NCI-H2196 treated with DMSO at 0.1 percent for 48 hours (cell line): ENCODE measurements around the gene ATF6B.
A peak's percentile ranks its signal among the peaks of the same experiment; 100 is the strongest.
"Not testable (repeated sequence)": the region's sequence is repeated elsewhere in the genome, so short reads cannot be mapped to it uniquely, and the experiment has no call there.

ENCODE experiments used
- DNase-seq: peaks from one replicate; lab custom pipeline; 2025; ENCODE audit not compliant: unreplicated experiment; lab: John Stamatoyannopoulos, UW

The ATF6B gene

DNA sequence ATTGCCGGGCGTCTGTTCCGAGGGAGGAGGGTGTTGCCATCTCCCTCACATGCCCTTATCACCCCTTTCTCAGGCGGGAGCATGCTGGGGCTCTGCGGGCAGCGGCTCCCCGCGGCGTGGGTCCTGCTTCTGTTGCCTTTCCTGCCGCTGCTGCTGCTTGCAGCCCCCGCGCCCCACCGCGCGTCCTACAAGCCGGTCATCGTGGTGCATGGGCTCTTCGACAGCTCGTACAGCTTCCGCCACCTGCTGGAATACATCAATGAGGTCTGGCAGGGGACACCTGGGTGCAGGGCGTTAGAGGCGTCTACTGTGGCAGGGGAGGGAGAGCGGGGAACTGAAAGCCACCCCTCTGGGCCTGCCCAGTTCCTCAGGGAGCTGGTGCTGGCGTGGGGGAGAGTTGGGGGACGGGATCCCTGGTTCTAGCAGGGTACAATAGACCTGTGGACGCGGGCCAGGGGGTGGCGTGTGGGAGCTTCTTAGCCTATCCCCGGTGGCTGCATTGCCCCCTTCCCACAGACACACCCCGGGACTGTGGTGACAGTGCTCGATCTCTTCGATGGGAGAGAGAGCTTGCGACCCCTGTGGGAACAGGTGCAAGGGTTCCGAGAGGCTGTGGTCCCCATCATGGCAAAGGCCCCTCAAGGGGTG lies 26.6 kb upstream of the ATF6B start:
- DNase-seq = peak; percentile 64

DNA sequence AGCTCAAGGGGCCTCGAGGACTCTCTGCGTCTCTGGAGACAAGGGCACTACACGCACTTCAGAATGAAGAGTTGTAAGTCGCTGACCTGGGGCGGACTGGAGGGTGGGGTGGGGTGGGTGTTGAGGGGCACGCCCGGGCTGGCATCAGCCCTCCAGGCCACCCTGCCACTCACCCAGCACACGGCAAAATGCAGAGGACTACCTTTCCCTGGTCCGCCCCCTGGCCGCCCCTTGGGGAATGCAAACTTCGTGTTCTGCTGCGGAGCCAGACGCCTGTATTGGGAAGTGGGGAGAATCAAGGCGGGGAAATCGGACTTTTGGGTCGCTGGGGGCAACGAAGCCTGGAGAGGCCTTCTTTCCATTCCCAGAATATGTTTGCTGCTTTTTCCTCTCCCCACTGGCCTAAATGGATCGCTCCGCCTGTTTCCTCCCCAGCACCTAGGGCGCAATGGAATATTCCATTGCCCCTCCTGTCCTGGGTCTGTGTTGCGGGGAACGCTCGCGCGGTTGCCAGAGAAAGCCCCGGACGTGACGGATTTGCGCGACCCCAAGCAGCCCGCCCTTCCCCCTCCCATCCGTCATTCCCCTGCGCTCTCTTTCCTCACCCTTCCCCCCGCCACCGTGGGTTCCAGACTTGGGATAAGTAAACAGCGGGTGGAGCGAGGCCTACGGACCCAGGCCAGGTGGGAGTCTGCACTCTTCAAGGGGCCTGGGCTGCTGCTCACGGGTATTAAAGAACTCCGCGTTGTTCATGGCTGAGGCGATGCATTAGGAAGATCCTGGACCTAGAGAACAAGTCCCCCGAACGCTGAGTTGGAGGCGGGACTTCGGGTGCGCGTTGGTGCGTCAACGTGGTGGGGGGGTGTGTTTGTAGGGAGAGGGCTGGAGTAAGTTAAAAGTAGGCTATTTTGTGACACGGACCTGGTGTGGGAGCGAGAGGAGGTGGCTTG lies 25.8 kb upstream of the ATF6B start, which contains the start of gene PPT2:
PPT2 (plus strand) TSS at position 578 of the 950 bp plus-strand sequence. CDS start 454 bp downstream, outside the sequence.
- DNase-seq = peak; percentile 77

DNA sequence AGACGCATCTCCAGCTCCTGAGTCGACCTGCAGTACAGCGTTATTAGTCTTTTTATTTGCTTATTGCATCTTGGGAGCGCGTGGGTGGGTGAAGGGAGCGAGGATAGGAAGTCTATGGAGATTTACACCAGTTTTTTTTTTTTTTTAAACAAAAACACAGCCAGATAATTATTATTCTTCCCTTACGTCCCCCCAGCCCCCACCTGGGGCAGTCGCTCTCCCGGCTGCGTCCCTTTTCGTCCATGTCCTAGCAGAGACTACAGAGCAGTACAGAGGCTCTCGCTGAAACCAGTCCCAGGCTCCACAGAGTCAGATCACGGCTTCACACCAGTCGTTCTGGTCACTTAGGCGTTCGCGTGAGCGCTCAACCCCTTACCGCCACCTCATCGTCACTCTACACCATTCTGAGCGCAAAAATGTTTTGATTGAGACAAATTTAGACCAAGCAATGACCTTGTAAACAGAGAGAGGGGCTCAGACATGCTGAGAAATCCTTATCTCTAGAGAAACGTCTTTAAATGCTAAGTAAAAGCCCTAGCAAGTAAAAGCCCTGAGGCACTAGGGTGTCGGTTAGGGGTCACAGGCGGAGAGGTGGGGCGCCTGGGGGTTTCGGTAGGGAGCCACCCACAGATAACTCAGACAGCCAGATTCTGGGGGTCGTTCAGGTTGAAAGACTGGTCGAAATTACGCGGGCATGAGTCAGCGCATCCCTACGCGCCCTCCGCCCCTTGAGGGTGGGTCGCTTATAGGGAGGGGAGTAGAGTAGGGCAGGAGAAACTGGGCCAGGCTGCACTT lies 24.9 kb upstream of the ATF6B start:
- DNase-seq = no peak

DNA sequence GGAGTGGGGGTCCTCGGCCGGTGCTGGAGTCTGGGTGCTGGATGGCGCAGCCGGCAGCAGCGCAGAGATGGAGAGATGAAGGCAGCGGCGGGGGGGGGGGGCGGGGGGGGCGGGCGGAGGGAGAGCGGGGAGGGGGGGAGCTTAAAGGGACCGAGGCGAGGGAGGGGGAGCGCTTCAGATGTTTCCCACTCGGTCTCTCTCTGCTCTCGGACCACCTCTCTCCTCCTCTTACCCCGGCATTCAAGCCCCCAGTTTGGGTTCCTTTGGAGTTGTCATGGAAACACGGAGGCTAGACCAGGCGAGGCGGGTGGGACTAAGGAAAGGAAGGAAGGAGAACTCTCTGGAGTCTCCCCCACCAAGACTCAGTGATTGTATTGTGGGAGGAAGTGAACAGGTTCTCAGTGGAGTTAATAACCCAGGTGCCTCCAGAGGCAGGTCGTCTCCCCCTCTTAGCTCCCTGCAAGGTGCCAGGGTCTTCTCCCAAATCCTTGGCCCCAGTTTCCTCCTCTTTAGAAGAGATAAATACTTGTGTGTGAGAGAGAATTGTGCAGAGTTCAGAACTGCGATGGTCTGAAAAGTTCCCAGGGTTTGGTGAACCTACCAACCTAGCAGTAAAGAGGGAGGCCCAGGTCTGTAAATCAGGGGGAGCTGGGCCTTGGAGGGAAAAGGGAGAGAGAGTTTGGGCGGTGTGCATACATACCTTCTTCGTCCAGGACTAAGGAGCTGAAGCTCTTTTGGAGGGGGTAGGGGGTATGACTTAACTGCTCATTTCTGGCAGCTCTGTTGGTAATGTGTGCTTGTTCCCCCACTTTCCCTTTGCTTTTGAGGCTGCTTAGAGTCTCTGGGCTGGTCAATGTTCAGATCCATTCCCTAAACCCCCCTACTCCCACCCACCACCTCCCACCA lies 24.1 kb upstream of the ATF6B start, which contains the start of gene PRRT1:
PRRT1 (minus strand) TSS at position 77 of the 906 bp plus-strand sequence. CDS start 112 bp downstream, outside the sequence.
- DNase-seq = no peak

DNA sequence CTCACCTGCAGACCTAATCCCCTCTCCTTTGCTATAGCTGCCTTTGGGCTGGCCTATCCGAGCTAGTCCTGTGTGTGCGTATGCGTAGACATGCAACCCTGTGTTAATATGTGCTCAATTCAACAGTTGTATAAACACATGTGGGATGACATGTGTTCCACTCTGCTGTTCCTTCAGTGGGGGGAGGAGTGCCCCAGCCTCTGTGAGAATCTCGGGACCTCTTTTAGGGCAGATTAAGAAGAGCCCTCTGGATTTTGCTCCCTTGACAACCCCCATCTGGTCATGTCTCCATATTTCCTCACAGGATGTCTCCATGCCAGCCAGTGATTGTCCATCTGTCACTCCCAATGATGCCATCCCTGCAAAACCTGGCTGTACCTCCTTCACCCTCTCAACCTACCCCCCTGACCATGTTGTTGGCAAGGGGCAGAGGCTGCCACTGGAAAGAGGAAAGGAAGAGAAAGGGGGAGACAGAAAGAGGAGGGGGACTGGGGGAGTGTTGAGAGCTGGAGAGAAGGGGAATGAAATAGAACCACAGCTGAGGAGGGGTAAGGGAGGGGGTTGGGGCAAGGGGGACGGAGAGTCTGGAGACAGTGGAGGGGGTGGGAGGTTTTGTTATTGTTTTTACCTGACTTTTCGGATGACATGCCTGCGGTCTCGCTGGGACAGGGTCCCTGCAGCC lies 23.3 kb upstream of the ATF6B start:
- no peak for DNase-seq

DNA sequence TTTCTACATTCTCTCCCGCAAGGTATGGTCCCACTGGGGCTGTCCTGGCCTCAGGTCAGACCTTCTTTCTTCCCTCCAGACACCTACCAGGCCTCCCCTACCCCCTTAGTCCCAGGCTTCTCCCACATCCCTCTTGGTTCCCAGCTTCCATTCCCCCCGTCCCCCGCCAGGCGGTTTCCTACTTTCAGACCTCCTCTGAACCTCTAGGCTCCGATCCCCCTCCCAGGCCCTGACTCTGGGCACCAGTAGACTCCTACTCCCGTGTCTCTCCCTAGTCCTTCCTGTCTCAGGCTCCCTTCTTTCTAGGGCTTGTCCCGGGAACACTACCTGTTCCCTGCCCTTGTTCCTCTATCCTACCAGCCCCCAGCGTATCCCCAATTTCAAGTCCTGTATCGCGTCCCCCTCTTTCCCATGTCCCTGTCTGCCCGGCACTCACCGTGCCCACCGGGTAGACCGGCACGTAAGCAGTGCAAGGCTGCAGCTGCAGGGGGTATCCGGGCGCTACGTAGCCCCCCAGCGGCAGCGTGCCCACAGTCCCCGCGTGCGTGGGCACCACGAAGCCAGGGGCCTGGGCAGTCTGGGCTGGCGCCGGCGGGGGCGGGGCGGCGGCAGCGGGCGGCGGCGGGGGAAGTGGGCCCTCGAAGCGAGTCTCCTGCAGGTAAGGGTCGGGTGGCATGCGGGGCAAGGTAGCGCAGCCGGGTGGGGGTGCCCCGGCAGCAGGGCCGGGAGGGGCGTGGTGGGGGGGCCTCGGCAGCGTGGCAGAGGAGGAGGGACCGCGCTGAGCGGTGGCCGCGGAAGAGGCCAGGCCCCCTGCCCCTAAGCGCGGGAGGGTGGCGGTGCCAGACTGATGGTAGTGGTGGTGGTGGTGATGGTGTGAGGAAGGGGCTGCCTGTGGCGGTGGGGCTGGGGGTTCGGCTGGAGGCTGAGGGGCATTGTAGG lies 22.2 kb upstream of the ATF6B start:
- no peak for DNase-seq

DNA sequence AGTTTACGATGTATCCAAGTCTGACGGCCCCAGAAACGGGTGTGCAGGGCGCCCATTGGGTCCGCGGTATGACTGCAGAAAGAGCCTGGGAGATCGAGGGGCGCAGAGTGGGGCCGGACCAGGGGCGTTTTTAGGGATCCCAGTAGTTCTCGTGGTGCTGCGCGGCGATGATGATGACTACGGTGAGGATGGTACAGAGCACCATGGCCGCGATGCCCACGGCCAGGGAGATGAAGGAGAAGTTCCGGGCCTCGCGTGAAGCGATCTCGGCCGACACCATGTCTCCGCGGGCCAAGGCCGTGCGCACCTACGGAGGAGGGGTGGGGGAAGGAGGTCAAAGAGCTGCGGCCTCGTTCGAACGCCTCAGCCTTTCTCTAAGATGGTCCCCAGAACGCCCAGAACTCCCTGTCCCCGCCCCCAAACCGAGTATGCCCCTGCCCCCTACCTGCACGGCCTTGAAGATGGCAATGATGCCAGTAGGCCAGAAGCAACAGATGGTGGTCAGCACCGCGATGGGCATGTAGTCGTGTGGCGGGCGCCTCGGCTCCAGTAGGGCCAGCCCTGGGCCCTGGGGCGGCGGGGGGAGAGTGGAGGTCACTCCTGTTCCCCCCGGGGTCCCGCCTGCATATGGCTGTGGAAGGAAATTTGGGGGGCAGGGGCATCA lies 21.2 kb upstream of the ATF6B start:
- no peak for DNase-seq

DNA sequence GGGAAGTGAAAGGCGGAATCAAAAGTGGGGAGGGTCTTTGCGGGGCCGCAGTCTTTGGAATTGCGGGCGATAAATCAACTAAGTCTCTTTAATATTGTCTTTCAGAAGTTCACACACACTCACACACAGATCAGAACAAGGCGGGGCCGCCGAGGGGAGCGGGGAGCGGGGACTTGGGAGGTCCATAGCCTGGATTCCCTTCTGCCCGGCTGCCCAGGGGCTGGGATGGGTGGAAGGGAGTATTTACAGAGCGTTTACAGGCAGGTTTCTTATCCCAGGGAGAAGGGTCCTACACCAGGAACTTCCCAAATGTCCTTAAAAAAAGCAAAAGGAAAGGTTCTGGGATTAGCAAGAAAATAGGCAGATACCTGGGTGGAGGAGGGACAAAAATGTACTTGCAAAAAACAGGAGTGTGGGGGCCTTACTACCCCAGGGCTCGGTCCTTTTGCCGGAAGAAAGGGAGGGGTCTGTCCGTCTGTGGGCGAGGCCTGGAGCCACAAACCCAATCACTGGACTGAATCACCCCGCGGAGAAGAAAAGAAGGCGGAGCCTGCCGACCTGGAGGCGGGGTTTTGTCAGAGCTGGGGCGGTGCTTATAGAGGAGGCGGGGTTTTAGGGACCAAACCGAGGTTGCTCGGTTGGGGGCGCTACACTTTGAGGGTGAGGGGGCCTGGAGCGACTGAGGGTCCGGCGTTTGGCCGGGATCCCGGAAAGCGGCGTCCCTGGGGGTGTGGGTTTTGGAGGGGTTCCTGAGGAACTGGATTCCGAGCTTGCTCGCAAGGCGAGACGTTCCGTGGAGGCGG lies 20.4 kb upstream of the ATF6B start:
- no peak for DNase-seq

DNA sequence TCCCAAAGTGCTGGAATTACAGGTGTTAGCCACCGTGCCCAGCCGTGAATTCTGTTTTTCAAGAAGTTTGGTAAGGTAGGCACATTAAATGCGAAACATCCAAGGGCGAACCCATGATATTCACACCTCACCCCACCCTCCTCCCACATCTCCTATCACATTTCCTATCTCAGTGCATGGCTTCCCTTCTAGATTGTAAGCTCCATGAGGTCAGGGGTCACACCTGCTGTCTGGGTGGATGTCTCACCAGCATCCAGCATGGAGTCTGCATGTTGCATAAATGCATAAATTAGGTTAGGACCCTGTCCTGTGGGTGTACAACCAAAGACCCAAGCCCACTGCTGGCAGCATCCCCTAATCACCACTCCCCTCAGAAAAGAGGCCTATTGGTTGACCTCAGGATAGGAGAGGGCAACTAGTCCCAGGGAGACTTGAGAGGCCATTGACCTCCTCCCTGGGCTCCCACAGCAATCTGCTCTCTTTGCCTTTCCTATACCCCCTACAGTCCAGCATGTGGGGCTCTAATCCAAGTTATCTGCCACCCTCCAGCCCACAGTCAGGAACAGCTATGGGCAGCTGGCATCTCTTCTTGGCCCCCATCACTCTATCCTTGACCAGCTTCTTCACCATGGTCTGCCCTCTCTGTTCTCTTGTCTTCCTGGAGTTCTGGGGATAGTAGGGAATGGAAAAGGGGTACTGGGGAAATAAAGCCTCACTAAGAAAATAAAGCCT lies 19.5 kb upstream of the ATF6B start:
- DNase-seq = no peak

DNA sequence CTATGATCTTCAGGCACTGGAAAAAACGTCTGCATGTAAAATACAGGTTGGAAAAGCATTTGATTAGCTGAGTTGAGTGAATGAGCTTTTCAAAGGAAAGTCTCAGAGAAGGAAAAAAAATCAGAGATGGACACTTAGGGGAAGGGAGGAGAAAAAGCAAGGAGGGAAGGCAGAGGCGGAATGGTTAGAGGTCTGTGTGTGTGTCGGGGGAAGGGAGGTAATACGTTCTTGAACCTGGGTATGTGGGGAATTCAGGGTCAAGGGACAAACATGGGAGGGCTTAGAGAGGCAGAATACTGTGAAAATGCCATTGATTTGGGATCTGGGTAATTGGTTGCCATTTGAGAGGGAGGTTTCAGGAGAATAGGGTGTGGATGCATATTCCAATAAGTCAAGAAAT lies 18.6 kb upstream of the ATF6B start:
- no peak for DNase-seq

DNA sequence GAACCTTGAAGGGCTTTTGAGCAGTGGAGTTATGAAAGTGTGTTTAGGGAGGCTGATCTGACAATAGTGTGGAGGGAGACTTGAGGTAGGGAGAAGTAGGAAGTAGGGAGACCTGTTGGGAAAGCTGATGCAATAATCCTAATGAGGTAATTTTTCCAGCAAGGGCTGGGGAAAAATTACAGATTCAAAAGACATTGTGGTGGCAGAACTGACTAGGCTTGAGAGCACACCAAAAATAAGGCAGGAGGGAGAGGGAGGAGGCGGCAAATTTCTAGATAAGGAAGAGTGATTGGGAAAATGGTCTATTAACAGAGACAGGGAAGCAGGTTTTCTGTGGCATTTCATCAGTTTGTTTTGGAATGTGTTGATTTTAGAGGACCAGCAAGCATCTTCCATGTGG lies 18.2 kb upstream of the ATF6B start:
- DNase-seq = no peak

DNA sequence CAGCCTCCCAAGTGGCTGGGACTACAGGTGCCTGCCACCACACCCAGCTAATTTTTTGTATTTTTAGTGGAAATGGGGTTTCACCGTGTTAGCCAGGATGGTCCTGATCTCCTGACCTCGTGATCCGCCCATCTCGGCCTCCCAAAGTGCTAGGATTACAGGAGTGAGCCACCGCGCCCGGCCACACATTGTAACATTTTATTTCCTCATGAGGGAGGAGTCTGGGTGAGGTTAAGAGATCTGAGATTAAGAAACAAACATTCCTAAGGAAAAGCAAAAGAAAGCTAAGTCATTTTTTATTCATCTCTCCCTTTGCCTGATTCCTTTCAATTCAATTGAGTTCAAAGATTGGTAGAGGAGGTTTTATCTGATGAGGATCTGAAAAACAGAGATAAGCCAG lies 16.2 kb upstream of the ATF6B start:
- not testable (repeated sequence) for DNase-seq

DNA sequence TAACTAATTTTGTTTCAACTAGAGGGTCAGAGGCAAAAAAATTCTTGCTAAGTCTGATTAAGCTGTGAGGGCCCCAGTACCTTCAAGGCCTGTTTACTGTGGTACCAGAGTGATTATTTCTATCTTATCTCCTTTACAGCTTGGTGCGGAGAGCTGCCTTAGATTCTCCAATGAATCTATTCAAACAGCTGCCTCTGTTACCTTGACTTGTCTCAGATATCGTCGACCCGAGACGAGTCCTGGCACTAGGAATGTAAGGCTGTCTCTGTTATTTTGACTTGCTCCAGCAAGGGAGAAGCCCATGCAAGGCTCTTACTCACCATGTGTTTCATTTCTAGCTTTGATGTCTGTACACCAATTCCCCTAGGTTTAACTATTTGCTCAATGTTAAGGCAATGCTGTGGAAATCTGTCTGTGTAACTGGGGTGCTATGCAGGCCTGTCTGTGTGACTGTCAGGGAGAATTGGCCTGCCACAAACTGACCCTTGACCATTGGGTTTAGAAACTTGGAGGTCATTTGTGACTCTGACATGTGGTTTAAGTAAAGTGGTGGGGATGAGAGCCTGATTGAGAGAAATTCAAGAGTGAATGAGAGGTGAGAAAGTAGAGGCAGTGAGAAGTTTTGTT lies 12.5 kb upstream of the ATF6B start:
- no peak for DNase-seq

DNA sequence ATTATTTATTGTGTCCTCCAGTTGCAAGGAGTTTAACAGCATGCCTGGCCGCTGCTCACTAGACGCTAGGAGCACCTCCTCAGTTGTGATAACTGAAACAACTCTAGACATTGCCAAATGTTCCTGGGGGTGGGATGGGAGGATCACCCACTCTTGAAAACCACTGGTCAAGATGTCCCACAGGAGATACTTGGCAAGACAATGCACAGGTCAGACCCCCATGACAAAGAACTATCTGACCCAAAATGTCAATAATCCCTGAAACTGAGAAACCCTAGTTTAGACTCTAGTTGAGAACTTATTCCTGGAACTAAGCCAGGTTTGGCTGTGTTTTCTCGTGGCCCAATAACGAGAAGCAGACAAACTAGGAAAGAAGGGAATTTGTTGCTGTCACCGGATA lies 11.5 kb upstream of the ATF6B start:
- DNase-seq = no peak

DNA sequence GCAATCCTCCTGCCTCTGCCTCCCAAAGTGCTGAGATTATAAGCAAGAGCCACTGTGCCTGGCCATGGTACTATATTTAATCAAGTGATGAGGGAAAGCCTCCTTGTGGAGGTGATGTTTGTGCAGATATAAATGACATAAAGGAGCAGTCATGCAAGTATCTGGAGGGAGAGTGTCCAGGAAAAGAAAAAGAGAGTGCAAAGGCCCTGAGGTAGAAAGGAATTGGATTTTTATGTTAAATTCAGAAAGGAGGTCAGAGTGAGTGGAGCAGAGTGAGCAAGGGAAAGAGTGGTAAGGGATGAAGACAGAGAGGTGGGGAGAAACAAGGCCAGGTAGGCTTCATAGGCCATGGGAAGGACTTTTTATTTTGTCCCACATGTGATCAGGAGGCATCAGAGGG lies 9.4 kb upstream of the ATF6B start:
- DNase-seq = no peak

DNA sequence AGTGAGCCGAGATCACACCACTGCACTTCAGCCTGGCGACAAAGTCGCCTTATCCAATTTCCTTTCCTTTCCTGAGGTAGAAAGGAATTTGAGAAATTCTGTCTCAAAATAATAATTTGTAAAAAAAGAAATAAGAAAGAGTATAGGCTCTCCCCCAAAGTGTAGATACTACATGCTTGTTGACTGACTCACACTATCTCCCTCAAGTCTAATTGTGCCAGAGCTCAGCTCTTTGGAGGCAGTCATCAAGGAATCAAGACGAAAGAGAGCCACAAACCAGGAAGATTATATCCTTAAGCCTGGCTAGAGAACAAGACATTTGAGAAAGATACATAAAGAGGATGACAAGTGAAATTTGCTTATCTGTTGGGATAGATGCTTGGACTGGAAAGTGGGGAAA lies 5.7 kb upstream of the ATF6B start:
- no peak for DNase-seq
